HUES6 (cell line): ENCODE results near the gene SELENOM.

ENCODE experiments used
- H3K27ac ChIP-seq: 2 replicates; pipeline ENCODE4 v1.7.0; 2013; ENCODE audit warnings: low read depth, mild to moderate bottlenecking, low read length, inconsistent platforms
- H3K27me3 ChIP-seq: 2 replicates; pipeline ENCODE4 v1.6.1; 2013; ENCODE audit warnings: low read length; ENCODE audit not compliant: control insufficient read depth, insufficient read depth
- H3K36me3 ChIP-seq: 2 replicates; pipeline ENCODE4 v1.6.1; 2013; ENCODE audit warnings: low read length; ENCODE audit not compliant: control insufficient read depth, insufficient read depth
- H3K4me1 ChIP-seq: 2 replicates; pipeline ENCODE4 v1.6.1; 2013; ENCODE audit warnings: low read length; ENCODE audit not compliant: control insufficient read depth, insufficient read depth
- H3K4me3 ChIP-seq: 2 replicates; pipeline ENCODE4 v1.5.1; 2013; ENCODE audit warnings: low read depth, low read length
- H3K9ac ChIP-seq: one replicate; pipeline ENCODE4 v1.6.1; 2013; ENCODE audit warnings: mild to moderate bottlenecking, low read length
- H3K9me3 ChIP-seq: 2 replicates; pipeline ENCODE4 v1.6.1; 2013; ENCODE audit warnings: low read depth, low read length; ENCODE audit not compliant: control insufficient read depth, insufficient read depth

SELENOM gene

DNA sequence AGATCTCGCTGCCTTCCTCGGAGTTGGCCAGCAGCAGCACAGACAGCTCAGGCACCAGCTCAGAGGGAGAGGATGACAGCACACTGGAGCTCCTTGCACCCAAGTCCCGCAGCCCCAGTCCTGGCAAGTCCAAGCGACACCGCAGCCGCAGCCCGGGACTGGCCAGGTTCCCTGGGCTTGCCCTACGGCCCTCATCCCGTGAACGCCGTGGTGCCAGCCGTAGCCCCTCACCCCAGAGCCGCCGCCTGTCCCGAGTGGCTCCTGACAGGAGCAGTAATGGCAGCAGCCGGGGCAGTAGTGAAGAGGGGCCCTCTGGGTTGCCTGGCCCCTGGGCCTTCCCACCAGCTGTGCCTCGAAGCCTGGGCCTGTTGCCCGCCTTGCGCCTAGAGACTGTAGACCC lies 26.5 kb upstream of the SELENOM start:
- peaks cover 3% of the 10 kb centered on the region; the same call in 1 of the 2 replicates for H3K4me1 ChIP-seq
- H3K36me3 ChIP-seq: peaks cover 51% of the 10 kb centered on the region
- no peaks in the 10 kb centered on the region for H3K9me3 ChIP-seq
- H3K27me3 ChIP-seq: no peaks in the 10 kb centered on the region
- H3K9ac ChIP-seq: peak overlapping the region; percentile 7
- no peak overlapping the region for H3K4me3 ChIP-seq
- no peak overlapping the region for H3K27ac ChIP-seq

DNA sequence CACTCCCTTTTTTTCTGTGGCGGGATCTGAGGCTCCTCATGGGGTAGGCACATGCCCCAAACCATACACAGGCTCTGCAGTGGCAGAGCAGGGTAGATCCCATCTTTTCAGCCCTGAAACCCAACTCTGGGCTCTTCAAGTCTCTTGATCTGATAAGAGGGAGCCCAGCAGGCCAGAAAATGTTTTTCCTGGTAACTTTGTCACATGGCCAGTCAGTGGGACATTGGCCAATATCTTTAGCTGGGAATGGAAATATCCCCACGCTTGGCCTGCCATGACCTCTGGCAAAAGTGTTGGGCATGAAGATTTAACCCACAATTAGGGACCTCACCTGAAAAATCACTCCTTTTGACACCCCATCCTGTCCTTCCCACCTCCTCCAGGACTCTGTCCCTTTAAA lies 23.5 kb upstream of the SELENOM start:
- H3K36me3 ChIP-seq: peaks cover 28% of the 10 kb centered on the region
- H3K27me3 ChIP-seq: no peaks in the 10 kb centered on the region
- H3K4me1 ChIP-seq: peaks cover 7% of the 10 kb centered on the region; the same call in 1 of the 2 replicates
- H3K4me3 ChIP-seq: no peak overlapping the region
- H3K9ac ChIP-seq: no peak overlapping the region
- no peaks in the 10 kb centered on the region for H3K9me3 ChIP-seq
- H3K27ac ChIP-seq: no peak overlapping the region

DNA sequence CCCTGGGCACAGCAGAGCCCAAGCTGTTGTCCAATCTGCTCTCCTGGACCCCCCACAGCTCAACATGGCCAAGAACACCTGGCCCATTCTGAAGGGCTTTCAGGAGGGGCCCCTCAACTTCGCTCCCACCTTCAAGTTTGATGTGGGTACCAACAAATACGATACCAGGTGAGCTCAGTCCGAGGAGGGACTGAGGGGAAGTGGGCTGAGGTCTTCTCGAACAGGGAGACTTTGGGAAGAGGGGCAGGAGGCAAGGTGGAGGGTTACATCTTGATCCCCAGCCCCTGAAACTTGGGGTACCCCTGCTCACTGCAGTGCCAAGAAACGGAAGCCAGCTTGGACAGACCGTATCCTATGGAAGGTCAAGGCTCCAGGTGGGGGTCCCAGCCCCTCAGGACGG lies 20.8 kb upstream of the SELENOM start:
- Histone ChIP-seq H3K4me3 (no peak overlapping the region), H3K9ac (no peak overlapping the region), H3K27ac (no peak overlapping the region), H3K27me3 (no peaks in the 10 kb centered on the region), H3K36me3 (peaks cover 6% of the 10 kb centered on the region; the same call in 1 of the 2 replicates), H3K9me3 (no peaks in the 10 kb centered on the region), H3K4me1 (peaks cover 11% of the 10 kb centered on the region)

DNA sequence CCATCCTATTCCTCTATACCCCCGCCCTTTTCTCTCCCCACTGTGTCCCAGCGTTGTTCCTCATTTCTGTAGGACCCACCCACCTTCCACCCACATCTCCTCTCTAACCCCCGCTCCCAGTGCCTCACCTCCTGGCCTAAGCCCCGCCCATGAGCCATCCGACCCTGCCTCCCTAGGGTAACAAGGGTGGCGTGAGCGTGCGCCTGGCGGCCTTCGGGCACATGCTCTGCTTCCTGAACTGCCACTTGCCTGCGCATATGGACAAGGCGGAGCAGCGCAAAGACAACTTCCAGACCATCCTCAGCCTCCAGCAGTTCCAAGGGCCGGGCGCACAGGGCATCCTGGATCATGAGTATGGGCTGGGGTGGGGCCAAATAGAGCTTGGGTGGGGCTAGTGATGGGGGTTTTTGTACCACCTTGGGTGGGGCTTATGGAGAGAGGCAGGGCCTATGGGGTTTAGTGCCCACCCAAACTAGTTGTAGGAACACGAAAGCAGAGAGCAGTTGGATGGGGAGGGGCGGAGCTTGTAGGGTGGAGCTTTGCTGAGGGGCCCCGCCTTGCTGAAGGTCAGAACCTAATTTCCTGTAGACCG lies 19.9 kb upstream of the SELENOM start:
- Histone ChIP-seq H3K27ac (no peak overlapping the region), H3K4me3 (peak overlapping the region; percentile 44; the same call in 1 of the 2 replicates), H3K9ac (no peak overlapping the region), H3K4me1 (peaks cover 19% of the 10 kb centered on the region), H3K27me3 (no peaks in the 10 kb centered on the region), H3K36me3 (no peaks in the 10 kb centered on the region; the same call in 1 of the 2 replicates), H3K9me3 (no peaks in the 10 kb centered on the region)

DNA sequence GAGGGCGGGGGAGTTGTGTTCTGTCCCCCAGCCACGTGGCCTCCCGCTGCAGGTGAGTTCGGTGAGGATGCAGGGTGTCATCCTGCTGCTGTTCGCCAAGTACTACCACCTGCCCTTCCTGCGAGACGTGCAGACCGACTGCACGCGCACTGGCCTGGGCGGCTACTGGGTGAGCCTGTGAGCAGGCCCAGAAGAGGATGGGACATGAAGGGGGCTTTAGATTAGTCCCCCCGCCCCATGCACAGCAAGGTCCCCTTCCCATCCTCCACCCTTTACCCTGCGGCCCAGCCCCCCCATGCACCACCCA lies 19.5 kb upstream of the SELENOM start:
- Histone ChIP-seq H3K4me1 (peaks cover 21% of the 10 kb centered on the region), H3K36me3 (no peaks in the 10 kb centered on the region), H3K4me3 (no peak overlapping the region), H3K9ac (no peak overlapping the region), H3K27me3 (no peaks in the 10 kb centered on the region), H3K9me3 (no peaks in the 10 kb centered on the region), H3K27ac (no peak overlapping the region)

DNA sequence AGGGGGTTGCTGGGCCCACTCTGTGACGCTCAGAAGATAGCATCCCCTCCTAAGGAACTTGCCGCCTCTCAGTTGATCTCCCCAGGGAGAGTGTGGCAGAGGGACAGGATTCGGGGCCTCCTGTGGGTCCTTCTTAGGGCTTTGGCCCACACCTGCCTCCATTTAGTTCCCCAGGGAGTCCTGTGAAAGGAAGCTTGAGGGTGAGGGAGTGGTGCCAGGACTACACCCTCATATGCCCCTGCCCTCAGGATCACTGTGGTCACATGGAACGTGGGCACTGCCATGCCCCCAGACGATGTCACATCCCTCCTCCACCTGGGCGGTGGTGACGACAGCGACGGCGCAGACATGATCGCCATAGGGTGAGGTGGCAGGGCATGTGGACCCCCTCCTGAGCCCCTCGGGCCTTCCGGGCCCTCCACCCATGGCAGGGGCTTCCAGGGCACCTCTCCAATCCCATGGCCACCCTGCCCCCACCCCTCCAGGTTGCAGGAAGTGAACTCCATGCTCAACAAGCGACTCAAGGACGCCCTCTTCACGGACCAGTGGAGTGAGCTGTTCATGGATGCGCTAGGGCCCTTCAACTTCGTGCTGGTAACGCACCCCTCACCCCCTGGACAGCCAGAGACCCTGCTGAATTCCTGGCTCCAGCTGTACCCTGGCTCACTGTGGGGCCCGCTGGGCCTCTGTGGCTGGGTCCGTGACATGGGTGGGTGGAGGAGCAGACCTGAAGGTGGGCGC lies 18.9 kb upstream of the SELENOM start:
- Histone ChIP-seq H3K9me3 (no peaks in the 10 kb centered on the region), H3K4me3 (no peak overlapping the region), H3K4me1 (peaks cover 21% of the 10 kb centered on the region), H3K9ac (no peak overlapping the region), H3K27ac (no peak overlapping the region), H3K36me3 (no peaks in the 10 kb centered on the region), H3K27me3 (no peaks in the 10 kb centered on the region)

DNA sequence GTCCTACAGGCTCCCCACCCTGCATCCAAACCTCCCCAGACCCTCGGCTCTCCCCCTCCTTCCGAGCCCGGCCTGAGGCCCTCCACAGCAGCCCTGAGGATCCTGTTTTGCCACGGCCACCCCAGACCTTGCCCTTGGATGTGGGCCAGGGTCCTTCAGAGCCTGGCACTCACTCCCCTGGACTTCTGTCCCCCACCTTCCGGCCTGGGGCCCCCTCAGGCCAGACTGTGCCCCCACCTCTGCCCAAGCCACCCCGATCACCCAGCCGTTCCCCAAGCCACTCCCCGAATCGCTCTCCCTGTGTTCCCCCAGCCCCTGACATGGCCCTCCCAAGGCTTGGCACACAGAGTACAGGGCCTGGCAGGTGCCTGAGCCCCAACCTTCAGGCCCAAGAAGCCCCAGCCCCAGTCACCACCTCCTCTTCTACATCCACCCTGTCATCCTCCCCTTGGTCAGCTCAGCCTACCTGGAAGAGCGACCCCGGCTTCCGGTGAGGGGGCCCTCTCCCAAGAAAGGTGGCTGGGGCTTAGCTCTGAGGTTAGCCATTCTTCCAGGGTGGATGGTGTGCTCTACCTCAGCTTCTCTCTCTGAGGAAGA lies 18.3 kb upstream of the SELENOM start:
- Histone ChIP-seq H3K4me1 (peaks cover 21% of the 10 kb centered on the region), H3K9me3 (no peaks in the 10 kb centered on the region), H3K36me3 (no peaks in the 10 kb centered on the region), H3K9ac (no peak overlapping the region), H3K27ac (no peak overlapping the region), H3K4me3 (no peak overlapping the region), H3K27me3 (no peaks in the 10 kb centered on the region)

DNA sequence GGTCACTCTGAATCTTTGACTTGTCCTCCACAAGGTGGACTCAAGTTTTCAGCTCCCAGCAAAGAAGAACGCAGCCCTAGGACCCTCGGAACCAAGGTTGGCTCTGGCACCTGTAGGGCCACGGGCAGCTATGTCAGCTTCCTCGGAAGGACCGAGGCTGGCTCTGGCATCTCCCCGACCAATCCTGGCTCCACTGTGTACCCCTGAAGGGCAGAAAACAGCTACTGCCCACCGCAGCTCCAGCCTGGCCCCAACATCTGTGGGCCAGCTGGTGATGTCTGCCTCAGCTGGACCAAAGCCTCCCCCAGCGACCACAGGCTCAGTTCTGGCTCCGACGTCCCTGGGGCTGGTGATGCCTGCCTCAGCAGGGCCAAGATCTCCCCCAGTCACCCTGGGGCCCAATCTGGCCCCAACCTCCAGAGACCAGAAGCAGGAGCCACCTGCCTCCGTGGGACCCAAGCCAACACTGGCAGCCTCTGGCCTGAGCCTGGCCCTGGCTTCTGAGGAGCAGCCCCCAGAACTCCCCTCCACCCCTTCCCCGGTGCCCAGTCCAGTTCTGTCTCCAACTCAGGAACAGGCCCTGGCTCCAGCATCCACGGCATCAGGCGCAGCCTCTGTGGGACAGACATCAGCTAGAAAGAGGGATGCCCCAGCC lies 17.6 kb upstream of the SELENOM start:
- peaks cover 21% of the 10 kb centered on the region for H3K4me1 ChIP-seq
- H3K9me3 ChIP-seq: no peaks in the 10 kb centered on the region
- H3K27ac ChIP-seq: no peak overlapping the region
- no peaks in the 10 kb centered on the region for H3K27me3 ChIP-seq
- no peak overlapping the region for H3K4me3 ChIP-seq
- no peak overlapping the region for H3K9ac ChIP-seq
- no peaks in the 10 kb centered on the region for H3K36me3 ChIP-seq

DNA sequence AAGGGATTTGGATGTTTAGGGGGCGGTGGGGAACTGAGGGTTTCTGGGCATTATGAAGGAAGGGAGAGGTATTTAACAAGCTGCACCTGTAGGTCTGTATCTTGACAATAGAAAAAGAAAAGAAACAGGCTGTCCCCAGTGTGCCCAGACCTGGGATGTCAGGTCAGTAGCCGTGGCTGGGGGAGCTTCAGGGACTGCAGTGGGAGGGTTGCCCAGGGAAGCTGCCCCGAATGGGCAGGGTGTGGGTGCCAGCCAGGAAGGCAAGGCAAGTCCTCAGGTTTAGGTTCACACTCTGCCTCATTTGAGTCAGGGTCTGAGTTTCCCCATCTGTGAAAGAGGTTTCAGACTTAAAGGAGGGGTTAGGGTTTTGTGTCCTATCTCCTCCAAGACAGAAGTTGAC lies 16.9 kb upstream of the SELENOM start:
- Histone ChIP-seq H3K9me3 (no peaks in the 10 kb centered on the region), H3K4me1 (peaks cover 21% of the 10 kb centered on the region), H3K36me3 (no peaks in the 10 kb centered on the region), H3K4me3 (no peak overlapping the region), H3K27ac (no peak overlapping the region), H3K27me3 (no peaks in the 10 kb centered on the region), H3K9ac (no peak overlapping the region)

DNA sequence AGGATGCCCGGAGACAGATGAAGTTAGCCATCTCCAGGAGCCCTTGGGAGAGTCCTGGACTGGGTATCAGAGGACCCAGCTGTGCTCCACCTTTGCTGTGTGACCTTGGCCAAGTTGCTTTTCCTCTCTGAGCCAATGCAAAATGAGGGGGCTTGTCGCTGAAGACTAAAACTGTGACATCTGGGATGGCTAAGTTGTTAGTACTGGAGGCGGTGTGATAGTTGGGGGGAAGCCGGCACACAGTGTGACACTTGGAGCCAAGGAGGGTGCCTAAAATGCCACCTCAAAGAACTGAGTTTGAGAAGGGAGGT lies 15.9 kb upstream of the SELENOM start:
- Histone ChIP-seq H3K27me3 (no peaks in the 10 kb centered on the region), H3K9ac (peak overlapping the region; percentile 31), H3K4me3 (peak overlapping the region; percentile 63), H3K36me3 (no peaks in the 10 kb centered on the region), H3K4me1 (peaks cover 21% of the 10 kb centered on the region), H3K27ac (no peak overlapping the region), H3K9me3 (no peaks in the 10 kb centered on the region)
